Natural killer cell (primary cell): Measurements from ENCODE around the gene CEP112. TPM values are rescaled to one million over a fixed set of nuclear protein-coding genes. Genes with fewer than 3 reads are reported as not detected.

Experiments
- ATAC-seq, 3 donors: fragments of 150-1000 bp in 2 of 3; fragments of 200-7000 bp in 1 of 3; cut with Tn5 transposase; 1 replicate in 1 of 3; 2 replicates in 2 of 3; pipeline ENCODE4 v1.10.0; 2021; ENCODE audit warnings: mild to moderate bottlenecking in 2 of 3, moderate library complexity in 2 of 3
- DNase-seq, 2 donors: peaks; one replicate each; pipeline versions ENCODE4 v3.0.0 to v3.0.0-alpha.2; 2013 to 2021; ENCODE audit warnings: mixed read lengths in 1 of 2
- H3K27ac ChIP-seq: one replicate; pipeline ENCODE4 v1.5.1; 2013; ENCODE audit warnings: mild to moderate bottlenecking, low read length
- H3K27me3 ChIP-seq: one replicate; pipeline ENCODE4 v1.6.1; 2013; ENCODE audit warnings: low read length; ENCODE audit not compliant: control insufficient read depth, insufficient read depth
- H3K36me3 ChIP-seq: one replicate; pipeline ENCODE4 v1.6.1; 2013; ENCODE audit warnings: low read length; ENCODE audit not compliant: control insufficient read depth, insufficient read depth
- H3K4me1 ChIP-seq: one replicate; pipeline ENCODE4 v1.6.1; 2013; ENCODE audit warnings: low read length; ENCODE audit not compliant: control insufficient read depth, insufficient read depth
- H3K4me3 ChIP-seq: one replicate; pipeline ENCODE4 v1.5.1; 2013; ENCODE audit warnings: low read length
- H3K9me3 ChIP-seq: one replicate; pipeline ENCODE4 v1.6.1; 2013; ENCODE audit warnings: low read length; ENCODE audit not compliant: control insufficient read depth, insufficient read depth
- H3K27ac Mint-ChIP-seq, 2 donors: one replicate each; pipeline ENCODE4 v1.8.0; 2022; ENCODE audit warnings: mild to moderate bottlenecking in 2 of 2, mixed read lengths in 2 of 2, moderate library complexity in 1 of 2
- H3K27me3 Mint-ChIP-seq, 2 donors: one replicate each; pipeline ENCODE4 v1.8.0; 2022; ENCODE audit warnings: low read depth in 2 of 2, mixed read lengths in 2 of 2
- H3K36me3 Mint-ChIP-seq: one replicate; pipeline ENCODE4 v1.8.0; 2022; ENCODE audit warnings: mixed read lengths
- H3K4me1 Mint-ChIP-seq, 2 donors: one replicate each; pipeline ENCODE4 v1.8.0; 2022; ENCODE audit warnings: mixed read lengths in 2 of 2
- H3K4me3 Mint-ChIP-seq: one replicate; pipeline ENCODE4 v1.8.0; 2022; ENCODE audit warnings: mild to moderate bottlenecking, moderate library complexity, mixed read lengths
- H3K9me3 Mint-ChIP-seq, 2 donors: one replicate each; pipeline ENCODE4 v1.8.0; 2022; ENCODE audit warnings: mixed read lengths in 2 of 2
- CTCF ChIP-seq: fragments of 200-600 bp; IDR thresholded peaks from one replicate; pipeline ENCODE4 v1.8.0; 2022; ENCODE audit warnings: antibody characterized with exemption
- WGBS: methylation state at CpG from one replicate; pipeline ENCODE4 v1.1.7; 2013; ENCODE audit warnings: missing lambda C conversion rate; ENCODE audit not compliant: insufficient coverage; 5-methylcytosine and 5-hydroxymethylcytosine counted together
- intact Hi-C: fragments of 100-400 bp; cut with micrococcal nuclease; formaldehyde crosslinking; loops from one replicate; pipeline ENCODE4 v1.14.2; 2022
- total RNA-seq, 4 donors: library from RNA; stranded (reverse); fragments of 120-200 nt in 1 of 4; gene quantifications; one replicate each; pipeline versions ENCODE4 v1.2.3 to v1.2.4, GENCODE V29; 2013 to 2022

Gene CEP112
- total RNA-seq, 3 donors from 2014 or later (not counting 1 experiment from before 2014, with no cell fraction given): 0.60 to 1.1 (median 0.85) TPM

GRCh38 chr17:65942592-65942991 is 249.3 kb downstream of the CEP112 start:
- H3K27me3 ChIP-seq: no peaks in the 10 kb centered on the region
- intact Hi-C loops: no loop called here
- no peak overlapping the region for H3K27ac ChIP-seq
- Mint-ChIP-seq H3K27me3 (peaks cover 3 to 10% of the 10 kb centered on the region in 2 donors), H3K27ac (no peak overlapping the region), H3K9me3 (no peaks in the 10 kb centered on the region), H3K4me1 (no peaks in the 10 kb centered on the region), H3K4me3 (no peak overlapping the region), H3K36me3 (no peaks in the 10 kb centered on the region)
- ATAC-seq: no peak
- H3K9me3 ChIP-seq: no peaks in the 10 kb centered on the region
- H3K36me3 ChIP-seq: no peaks in the 10 kb centered on the region
- H3K4me3 ChIP-seq: no peak overlapping the region
- TF ChIP-seq CTCF: no peak
- 100% methylated on average over 1 of the region's 1 CpG for WGBS
- DNase-seq: no peak
- H3K4me1 ChIP-seq: no peaks in the 10 kb centered on the region

- no peaks in the 10 kb centered on the region for H3K36me3 ChIP-seq
- H3K27ac ChIP-seq: no peak overlapping the region
- no peak for TF ChIP-seq CTCF
- ATAC-seq (no peak), DNase-seq (no peak)
- Mint-ChIP-seq H3K4me3 (no peak overlapping the region), H3K27me3 (peaks cover 3 to 10% of the 10 kb centered on the region in 2 donors), H3K9me3 (no peaks in the 10 kb centered on the region), H3K4me1 (no peaks in the 10 kb centered on the region), H3K27ac (no peak overlapping the region), H3K36me3 (no peaks in the 10 kb centered on the region)
- WGBS: 90% methylated on average over 4 of the region's 4 CpGs
- H3K4me3 ChIP-seq: no peak overlapping the region
- H3K9me3 ChIP-seq: no peaks in the 10 kb centered on the region
- no peaks in the 10 kb centered on the region for H3K4me1 ChIP-seq
- intact Hi-C loops: no loop called here
- no peaks in the 10 kb centered on the region for H3K27me3 ChIP-seq
These were observed 250.5 kb downstream of the CEP112 start for GRCh38 chr17:65941356-65941899.

- ATAC-seq (no peak), DNase-seq (no peak)
- Histone ChIP-seq H3K4me3 (no peak overlapping the region), H3K9me3 (peaks cover 5% of the 10 kb centered on the region), H3K27ac (no peak overlapping the region), H3K36me3 (no peaks in the 10 kb centered on the region), H3K27me3 (no peaks in the 10 kb centered on the region), H3K4me1 (no peaks in the 10 kb centered on the region)
- Mint-ChIP-seq H3K36me3 (no peaks in the 10 kb centered on the region), H3K4me3 (no peak overlapping the region), H3K27me3 (peaks cover 0 to 23% of the 10 kb centered on the region in 2 donors), H3K4me1 (no peaks in the 10 kb centered on the region), H3K9me3 (peaks cover 5 to 11% of the 10 kb centered on the region in 2 donors), H3K27ac (no peak overlapping the region)
- intact Hi-C loops: no loop called here
- no peak for TF ChIP-seq CTCF
- WGBS: 76% methylated on average over 3 of the region's 3 CpGs
These were observed 255.9 kb downstream of the CEP112 start for GRCh38 chr17:65936013-65936412.

GRCh38 chr17:65933290-65933689 is 258.6 kb downstream of the CEP112 start:
- H3K27ac Mint-ChIP-seq: no peak overlapping the region
- no peaks in the 10 kb centered on the region for H3K4me1 ChIP-seq
- H3K27me3 Mint-ChIP-seq: peaks cover 4 to 24% of the 10 kb centered on the region in 2 donors
- no peak overlapping the region for H3K4me3 ChIP-seq
- ATAC-seq (no peak), DNase-seq (no peak)
- no peaks in the 10 kb centered on the region for H3K36me3 Mint-ChIP-seq
- no peaks in the 10 kb centered on the region for H3K27me3 ChIP-seq
- peaks cover 5% of the 10 kb centered on the region for H3K9me3 ChIP-seq
- H3K27ac ChIP-seq: no peak overlapping the region
- intact Hi-C loops: no loop called here
- 94% methylated on average over 2 of the region's 4 CpGs for WGBS
- H3K36me3 ChIP-seq: no peaks in the 10 kb centered on the region
- no peak overlapping the region for H3K4me3 Mint-ChIP-seq
- peaks cover 5 to 11% of the 10 kb centered on the region in 2 donors for H3K9me3 Mint-ChIP-seq
- no peak for TF ChIP-seq CTCF
- no peaks in the 10 kb centered on the region for H3K4me1 Mint-ChIP-seq
